ENCODE data around the gene KCNQ4.

Gene KCNQ4

DNA sequence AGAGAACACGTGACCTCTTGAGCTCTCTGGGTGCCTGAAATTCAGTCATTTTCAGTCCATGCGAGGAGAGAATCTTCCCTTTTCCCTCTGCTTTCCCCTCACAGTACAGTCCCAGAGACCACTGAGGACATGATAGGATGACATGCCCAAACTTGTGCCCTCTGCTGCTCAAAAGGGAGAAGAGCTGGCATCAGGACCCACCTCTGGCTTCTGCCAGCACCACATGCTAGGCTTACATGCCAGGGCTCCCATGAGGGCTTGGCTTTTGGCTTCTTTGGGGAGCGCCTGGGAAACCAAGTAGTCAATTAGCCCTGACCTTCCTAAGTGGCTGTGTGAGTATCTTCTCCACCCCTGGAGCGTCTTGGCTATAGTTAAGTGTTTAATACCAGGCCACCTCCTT lies 13.8 kb upstream of the KCNQ4 start:
- H3K27ac ChIP-seq (ENCODE audit: low read depth, low read length, poor library complexity, severe bottlenecking) = no peak overlapping the region
- H3K36me3 ChIP-seq (ENCODE audit: insufficient read depth, low read length) = peaks cover 72% of the 10 kb centered on the region
- H3K4me3 ChIP-seq (ENCODE audit: low read depth, low read length, poor library complexity, severe bottlenecking) = no peak overlapping the region
- H3F3A ChIP-seq (ENCODE audit: insufficient read depth, low read length) = no peaks in the 10 kb centered on the region
- no peaks in the 10 kb centered on the region for H4K20me1 ChIP-seq (ENCODE audit: insufficient read depth, low read length)
- no peaks in the 10 kb centered on the region for H3K27me3 ChIP-seq (ENCODE audit: insufficient read depth, low read length)
- no peak overlapping the region for H3K9ac ChIP-seq (ENCODE audit: low read length)
- no peaks in the 10 kb centered on the region for H3K79me2 ChIP-seq (ENCODE audit: insufficient read depth, low read length)
- no peak overlapping the region for H3K4me2 ChIP-seq (ENCODE audit: low read length)
- TF ChIP-seq EZH2 (IDR thresholded peaks at IDR 0.05; ENCODE audit: borderline replicate concordance, low read length) = no peak
- TF ChIP-seq, protein P1, sequence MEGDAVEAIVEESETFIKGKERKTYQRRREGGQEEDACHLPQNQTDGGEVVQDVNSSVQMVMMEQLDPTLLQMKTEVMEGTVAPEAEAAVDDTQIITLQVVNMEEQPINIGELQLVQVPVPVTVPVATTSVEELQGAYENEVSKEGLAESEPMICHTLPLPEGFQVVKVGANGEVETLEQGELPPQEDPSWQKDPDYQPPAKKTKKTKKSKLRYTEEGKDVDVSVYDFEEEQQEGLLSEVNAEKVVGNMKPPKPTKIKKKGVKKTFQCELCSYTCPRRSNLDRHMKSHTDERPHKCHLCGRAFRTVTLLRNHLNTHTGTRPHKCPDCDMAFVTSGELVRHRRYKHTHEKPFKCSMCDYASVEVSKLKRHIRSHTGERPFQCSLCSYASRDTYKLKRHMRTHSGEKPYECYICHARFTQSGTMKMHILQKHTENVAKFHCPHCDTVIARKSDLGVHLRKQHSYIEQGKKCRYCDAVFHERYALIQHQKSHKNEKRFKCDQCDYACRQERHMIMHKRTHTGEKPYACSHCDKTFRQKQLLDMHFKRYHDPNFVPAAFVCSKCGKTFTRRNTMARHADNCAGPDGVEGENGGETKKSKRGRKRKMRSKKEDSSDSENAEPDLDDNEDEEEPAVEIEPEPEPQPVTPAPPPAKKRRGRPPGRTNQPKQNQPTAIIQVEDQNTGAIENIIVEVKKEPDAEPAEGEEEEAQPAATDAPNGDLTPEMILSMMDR (IDR thresholded peaks at IDR 0.05; ENCODE audit: low read length) = peak; percentile 35; the same call in 1 of the 2 replicates
- H3K9me3 ChIP-seq (ENCODE audit: low read length) = no peaks in the 10 kb centered on the region
- no peak overlapping the region for H2AFZ ChIP-seq (ENCODE audit: low read length)
- H3K4me1 ChIP-seq (ENCODE audit: insufficient read depth, low read length, severe bottlenecking) = no peaks in the 10 kb centered on the region
- H3K9me2 ChIP-seq (ENCODE audit: low read depth, low read length) = no peaks in the 10 kb centered on the region

DNA sequence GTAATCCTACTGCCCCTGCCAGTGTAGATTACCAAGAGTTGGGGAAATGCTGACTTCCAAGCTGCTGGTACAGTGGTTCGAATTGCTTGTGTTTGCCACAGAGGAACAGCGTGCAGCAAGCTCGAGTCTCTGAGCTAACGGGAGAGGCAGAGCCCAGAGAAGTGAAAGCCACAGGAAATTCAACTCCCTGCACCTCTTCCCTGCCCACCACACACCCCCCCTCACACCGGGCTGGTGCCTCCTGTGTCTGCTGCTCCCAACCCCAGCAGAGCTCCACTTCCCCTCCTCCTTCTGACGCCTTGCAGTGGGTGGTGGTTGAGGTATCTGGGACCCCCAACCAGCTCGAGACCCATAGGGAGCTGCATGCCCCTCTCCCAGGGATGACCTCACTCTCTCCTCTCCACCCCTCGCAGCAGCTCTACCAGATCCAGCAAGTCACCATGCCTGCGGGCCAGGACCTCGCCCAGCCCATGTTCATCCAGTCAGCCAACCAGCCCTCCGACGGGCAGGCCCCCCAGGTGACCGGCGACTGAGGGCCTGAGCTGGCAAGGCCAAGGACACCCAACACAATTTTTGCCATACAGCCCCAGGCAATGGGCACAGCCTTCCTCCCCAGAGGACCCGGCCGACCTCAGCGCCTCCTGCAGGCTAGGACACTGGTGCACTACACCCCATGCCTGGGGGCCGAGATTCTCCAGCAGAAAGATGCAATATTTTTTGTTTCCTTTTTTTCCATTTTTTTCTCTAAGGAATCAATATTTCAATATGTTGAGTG lies 13.1 kb upstream of the KCNQ4 start:
- no peaks in the 10 kb centered on the region for H3F3A ChIP-seq (ENCODE audit: insufficient read depth, low read length)
- no peak overlapping the region for H3K4me3 ChIP-seq (ENCODE audit: low read depth, low read length, poor library complexity, severe bottlenecking)
- no peaks in the 10 kb centered on the region for H3K9me2 ChIP-seq (ENCODE audit: low read depth, low read length)
- H3K9ac ChIP-seq (ENCODE audit: low read length) = no peak overlapping the region
- H3K4me1 ChIP-seq (ENCODE audit: insufficient read depth, low read length, severe bottlenecking) = no peaks in the 10 kb centered on the region
- peaks cover 70% of the 10 kb centered on the region for H3K36me3 ChIP-seq (ENCODE audit: insufficient read depth, low read length)
- no peak overlapping the region for H3K4me2 ChIP-seq (ENCODE audit: low read length)
- TF ChIP-seq, protein P1 (IDR thresholded peaks at IDR 0.05; ENCODE audit: low read length) = peak; percentile 15; the same call in 1 of the 2 replicates
- no peak for TF ChIP-seq EZH2 (IDR thresholded peaks at IDR 0.05; ENCODE audit: borderline replicate concordance, low read length)
- H3K9me3 ChIP-seq (ENCODE audit: low read length) = no peaks in the 10 kb centered on the region
- H3K27me3 ChIP-seq (ENCODE audit: insufficient read depth, low read length) = no peaks in the 10 kb centered on the region
- no peaks in the 10 kb centered on the region for H4K20me1 ChIP-seq (ENCODE audit: insufficient read depth, low read length)
- H3K27ac ChIP-seq (ENCODE audit: low read depth, low read length, poor library complexity, severe bottlenecking) = no peak overlapping the region
- no peaks in the 10 kb centered on the region for H3K79me2 ChIP-seq (ENCODE audit: insufficient read depth, low read length)
- no peak overlapping the region for H2AFZ ChIP-seq (ENCODE audit: low read length)

DNA sequence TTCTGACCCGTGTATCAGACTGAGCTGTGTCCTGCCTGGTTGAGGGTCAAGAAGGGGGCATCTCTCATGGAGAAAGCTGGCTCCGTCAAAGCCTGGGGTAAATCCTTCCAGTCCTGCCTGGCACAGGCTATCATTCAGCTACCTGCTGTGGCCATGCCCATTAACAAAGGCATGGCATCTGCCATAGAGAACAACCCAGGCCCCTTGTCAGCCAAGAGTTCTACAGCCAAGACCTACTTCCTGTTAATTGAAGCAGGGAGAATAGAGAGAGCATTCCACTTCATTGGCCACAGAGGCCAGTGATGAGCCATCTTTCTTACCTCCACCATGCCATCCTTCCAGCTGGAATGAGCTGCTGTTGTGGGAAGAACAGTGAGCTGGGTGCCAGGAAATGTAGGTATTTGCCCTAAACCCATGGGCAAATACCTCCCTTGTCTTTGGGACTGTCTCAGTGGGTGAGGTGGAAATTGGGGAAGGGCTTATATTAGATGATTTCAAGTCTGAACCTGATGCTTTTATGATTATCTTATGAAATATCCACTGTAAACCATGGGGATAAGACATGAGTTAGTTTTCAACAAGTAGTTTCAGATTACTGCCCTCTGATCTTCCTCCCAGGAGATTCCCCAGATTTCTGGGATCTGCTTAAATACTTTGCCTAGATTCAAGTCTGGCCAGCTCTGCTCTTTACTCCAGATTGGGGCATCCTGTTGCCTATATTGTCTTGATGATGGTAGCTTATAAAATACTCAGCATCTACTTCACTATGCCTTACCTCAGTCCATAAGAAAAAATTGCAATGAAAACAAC lies 11.2 kb upstream of the KCNQ4 start:
- Histone ChIP-seq H3K27me3 (ENCODE audit: insufficient read depth, low read length) (no peaks in the 10 kb centered on the region), H3K9ac (ENCODE audit: low read length) (no peak overlapping the region), H3K36me3 (ENCODE audit: insufficient read depth, low read length) (peaks cover 69% of the 10 kb centered on the region), H3K79me2 (ENCODE audit: insufficient read depth, low read length) (no peaks in the 10 kb centered on the region), H3K4me2 (ENCODE audit: low read length) (no peak overlapping the region), H4K20me1 (ENCODE audit: insufficient read depth, low read length) (no peaks in the 10 kb centered on the region), H3K9me3 (ENCODE audit: low read length) (peaks cover 5% of the 10 kb centered on the region; the same call in 1 of the 2 replicates), H3K27ac (ENCODE audit: low read depth, low read length, poor library complexity, severe bottlenecking) (no peak overlapping the region), H3K4me1 (ENCODE audit: insufficient read depth, low read length, severe bottlenecking) (no peaks in the 10 kb centered on the region), H3K4me3 (ENCODE audit: low read depth, low read length, poor library complexity, severe bottlenecking) (no peak overlapping the region), H2AFZ (ENCODE audit: low read length) (no peak overlapping the region), H3F3A (ENCODE audit: insufficient read depth, low read length) (no peaks in the 10 kb centered on the region), H3K9me2 (ENCODE audit: low read depth, low read length) (no peaks in the 10 kb centered on the region)
- TF ChIP-seq, protein P1 (IDR thresholded peaks at IDR 0.05; ENCODE audit: low read length) = no peak
- TF ChIP-seq EZH2 (IDR thresholded peaks at IDR 0.05; ENCODE audit: borderline replicate concordance, low read length) = no peak
